ENCODE results near the gene AURKA.
A peak's percentile ranks its signal among the peaks of the same experiment; 100 is the strongest.
"Not testable (repeated sequence)": the region's sequence is repeated elsewhere in the genome, so short reads cannot be mapped to it uniquely, and the experiment has no call there.

Gene AURKA

GRCh38 chr20:56414842-56415765 lies 23.1 kb upstream of the AURKA start:
- intact Hi-C loops (cut with micrococcal nuclease), result no loop called here
- peaks cover 46% of the 10 kb centered on the region for H3K36me3 Mint-ChIP-seq (ENCODE audit: low read depth)
- no peaks in the 10 kb centered on the region for H3K27me3 Mint-ChIP-seq
- no peaks in the 10 kb centered on the region for H3K9me3 Mint-ChIP-seq
- peaks cover 77% of the 10 kb centered on the region for H3K4me1 Mint-ChIP-seq (ENCODE audit: low read depth)
- H3K4me3 Mint-ChIP-seq, result peak overlapping the region; percentile 39
- peak overlapping the region; percentile 89 for H3K27ac Mint-ChIP-seq

GRCh38 chr20:56412949-56413348 lies 20.9 kb upstream of the AURKA start:
- Mint-ChIP-seq H3K4me1 (ENCODE audit: low read depth) (peaks cover 72% of the 10 kb centered on the region), H3K27me3 (no peaks in the 10 kb centered on the region), H3K4me3 (peak overlapping the region; percentile 94), H3K27ac (peak overlapping the region; percentile 89), H3K9me3 (no peaks in the 10 kb centered on the region), H3K36me3 (ENCODE audit: low read depth) (peaks cover 54% of the 10 kb centered on the region)
- intact Hi-C loops (cut with micrococcal nuclease), result loop anchor here (2.0 kb wide), 1 partner anchor 56 kb away; the partner anchor contains the start of gene RTF2

GRCh38 chr20:56412473-56412790 lies 20.4 kb upstream of the AURKA start:
- peak overlapping the region; percentile 89 for H3K27ac Mint-ChIP-seq
- H3K4me1 Mint-ChIP-seq (ENCODE audit: low read depth), result peaks cover 67% of the 10 kb centered on the region
- H3K27me3 Mint-ChIP-seq, result no peaks in the 10 kb centered on the region
- peaks cover 54% of the 10 kb centered on the region for H3K36me3 Mint-ChIP-seq (ENCODE audit: low read depth)
- intact Hi-C loops (cut with micrococcal nuclease), result loop anchor here (2.0 kb wide), 1 partner anchor 56 kb away; the partner anchor contains the start of gene RTF2
- peak overlapping the region; percentile 94 for H3K4me3 Mint-ChIP-seq
- H3K9me3 Mint-ChIP-seq, result no peaks in the 10 kb centered on the region

GRCh38 chr20:56411759-56412472 lies 19.9 kb upstream of the AURKA start, which contains the start of gene CASS4:
CASS4 (plus strand) TSS chr20:56412260; CDS start chr20:56412459, 199 bp downstream.
- Mint-ChIP-seq H3K9me3 (no peaks in the 10 kb centered on the region), H3K4me3 (peak within 1 kb of the TSS; percentile 94), H3K27ac (peak within 1 kb of the TSS; percentile 89), H3K36me3 (ENCODE audit: low read depth) (peaks cover 54% of the 10 kb centered on the region), H3K4me1 (ENCODE audit: low read depth) (peaks cover 62% of the 10 kb centered on the region), H3K27me3 (no peaks in the 10 kb centered on the region)
- intact Hi-C loops (cut with micrococcal nuclease), result loop anchor here (1.0 to 2.0 kb wide), 2 partner anchors 20 to 57 kb away; partner anchors contain the start of genes AURKA, CSTF1 and RTF2

GRCh38 chr20:56411287-56411686 lies 19.3 kb upstream of the AURKA start:
- H3K9me3 Mint-ChIP-seq, H3K27me3 Mint-ChIP-seq: not testable (repeated sequence)
- peaks cover 56% of the 10 kb centered on the region for H3K36me3 Mint-ChIP-seq (ENCODE audit: low read depth)
- H3K27ac Mint-ChIP-seq, result peak overlapping the region; percentile 89
- peaks cover 56% of the 10 kb centered on the region for H3K4me1 Mint-ChIP-seq (ENCODE audit: low read depth)
- H3K4me3 Mint-ChIP-seq, result peak overlapping the region; percentile 64
- intact Hi-C loops (cut with micrococcal nuclease), result loop anchor here (1.0 kb wide), 1 partner anchor 19 kb away; the partner anchor contains the start of genes AURKA and CSTF1

- Mint-ChIP-seq H3K4me3 (no peak overlapping the region), H3K27me3 (no peaks in the 10 kb centered on the region), H3K4me1 (ENCODE audit: low read depth) (peaks cover 52% of the 10 kb centered on the region), H3K36me3 (ENCODE audit: low read depth) (peaks cover 68% of the 10 kb centered on the region), H3K9me3 (no peaks in the 10 kb centered on the region), H3K27ac (peak overlapping the region; percentile 89)
- intact Hi-C loops (cut with micrococcal nuclease), result no loop called here
These were observed 17.9 kb upstream of the AURKA start for GRCh38 chr20:56409956-56410355.

- Mint-ChIP-seq H3K4me3 (no peak overlapping the region), H3K27me3 (no peaks in the 10 kb centered on the region), H3K9me3 (no peaks in the 10 kb centered on the region), H3K4me1 (ENCODE audit: low read depth) (peaks cover 48% of the 10 kb centered on the region), H3K27ac (no peak overlapping the region), H3K36me3 (ENCODE audit: low read depth) (peaks cover 68% of the 10 kb centered on the region)
- intact Hi-C loops (cut with micrococcal nuclease), result no loop called here
These were observed 17.5 kb upstream of the AURKA start for GRCh38 chr20:56409521-56409920.

- intact Hi-C loops (cut with micrococcal nuclease), result no loop called here
- Mint-ChIP-seq H3K27me3 (no peaks in the 10 kb centered on the region), H3K36me3 (ENCODE audit: low read depth) (peaks cover 73% of the 10 kb centered on the region), H3K27ac (no peak overlapping the region), H3K4me3 (no peak overlapping the region), H3K9me3 (no peaks in the 10 kb centered on the region), H3K4me1 (ENCODE audit: low read depth) (peaks cover 29% of the 10 kb centered on the region)
These were observed 14.9 kb upstream of the AURKA start for GRCh38 chr20:56406910-56407309.

- H3K27me3 Mint-ChIP-seq; intact Hi-C loops (cut with micrococcal nuclease); H3K4me3 Mint-ChIP-seq; H3K27ac Mint-ChIP-seq; H3K9me3 Mint-ChIP-seq: not testable (repeated sequence)
- peaks cover 15% of the 10 kb centered on the region for H3K4me1 Mint-ChIP-seq (ENCODE audit: low read depth)
- H3K36me3 Mint-ChIP-seq (ENCODE audit: low read depth), result peaks cover 89% of the 10 kb centered on the region
These were observed 13.3 kb upstream of the AURKA start for GRCh38 chr20:56405356-56405755.

GRCh38 chr20:56403465-56403864 lies 11.4 kb upstream of the AURKA start:
- H3K36me3 Mint-ChIP-seq (ENCODE audit: low read depth), result peaks cover 95% of the 10 kb centered on the region
- intact Hi-C loops (cut with micrococcal nuclease), result no loop called here
- peaks cover 1% of the 10 kb centered on the region for H3K4me1 Mint-ChIP-seq (ENCODE audit: low read depth)
- H3K27me3 Mint-ChIP-seq, result no peaks in the 10 kb centered on the region
- peak overlapping the region; percentile 30 for H3K27ac Mint-ChIP-seq
- no peak overlapping the region for H3K4me3 Mint-ChIP-seq
- no peaks in the 10 kb centered on the region for H3K9me3 Mint-ChIP-seq

GRCh38 chr20:56400001-56400640 lies 8.1 kb upstream of the AURKA start:
- Mint-ChIP-seq H3K4me1 (ENCODE audit: low read depth) (no peaks in the 10 kb centered on the region), H3K4me3 (no peak overlapping the region), H3K36me3 (ENCODE audit: low read depth) (peaks cover 92% of the 10 kb centered on the region), H3K27me3 (no peaks in the 10 kb centered on the region), H3K9me3 (no peaks in the 10 kb centered on the region), H3K27ac (no peak overlapping the region)
- intact Hi-C loops (cut with micrococcal nuclease), result loop anchor here (2.0 kb wide), 1 partner anchor 69 kb away; the partner anchor contains the start of gene RTF2

GRCh38 chr20:56395166-56395565 lies 3.2 kb upstream of the AURKA start:
- H3K9me3 Mint-ChIP-seq, result no peaks in the 10 kb centered on the region
- peaks cover 48% of the 10 kb centered on the region for H3K36me3 Mint-ChIP-seq (ENCODE audit: low read depth)
- peaks cover 8% of the 10 kb centered on the region for H3K4me1 Mint-ChIP-seq (ENCODE audit: low read depth)
- no peak overlapping the region for H3K27ac Mint-ChIP-seq
- no peak overlapping the region for H3K4me3 Mint-ChIP-seq
- intact Hi-C loops (cut with micrococcal nuclease), result loop anchor here (10.0 kb wide), 1 partner anchor 180 kb away; no protein-coding TSS in a partner anchor
- no peaks in the 10 kb centered on the region for H3K27me3 Mint-ChIP-seq

- no peaks in the 10 kb centered on the region for H3K27me3 Mint-ChIP-seq
- no peaks in the 10 kb centered on the region for H3K9me3 Mint-ChIP-seq
- H3K4me1 Mint-ChIP-seq (ENCODE audit: low read depth), result peaks cover 18% of the 10 kb centered on the region
- intact Hi-C loops (cut with micrococcal nuclease), result loop anchor here (10.0 kb wide), 1 partner anchor 181 kb away; no protein-coding TSS in a partner anchor
- H3K4me3 Mint-ChIP-seq, result peak overlapping the region; percentile 48
- H3K36me3 Mint-ChIP-seq (ENCODE audit: low read depth), result peaks cover 54% of the 10 kb centered on the region
- H3K27ac Mint-ChIP-seq, result no peak overlapping the region
These were observed 1.6 kb upstream of the AURKA start for GRCh38 chr20:56393653-56394052.

Measured in dendritic cell treated with granulocyte-macrophage colony-stimulating factor and Interleukin-4, amounts not matched to agents 40 ng/mL and 50 ng/mL, for 4 days (primary cell).